H9 (cell line): ENCODE results near the gene TRPV5. TPM values are rescaled to one million over a fixed set of nuclear protein-coding genes. Genes with fewer than 3 reads are reported as not detected.

Source experiments
- DNase-seq: peaks from one replicate; pipeline ENCODE4 v3.0.0-alpha.2; 2017
- H2AFZ ChIP-seq: one replicate; pipeline ENCODE4 v1.6.1; 2013; ENCODE audit warnings: mild to moderate bottlenecking, low read length, control low read depth, moderate library complexity
- H2AK5ac ChIP-seq: 2 replicates; pipeline ENCODE4 v1.6.1; 2013; ENCODE audit warnings: low read length, control low read depth, mixed read lengths; ENCODE audit not compliant: insufficient read length
- H2BK120ac ChIP-seq: one replicate; pipeline ENCODE4 v1.6.1; 2013; ENCODE audit warnings: low read depth, mild to moderate bottlenecking, low read length, control low read depth, inconsistent platforms; ENCODE audit not compliant: poor library complexity, severe bottlenecking
- H2BK12ac ChIP-seq: 2 replicates; pipeline ENCODE4 v1.6.1; 2013; ENCODE audit warnings: low read length, control low read depth, mixed read lengths, low read depth; ENCODE audit not compliant: insufficient read length
- H2BK15ac ChIP-seq: 2 replicates; pipeline ENCODE4 v1.6.1; 2013; ENCODE audit warnings: low read depth, low read length, control low read depth
- H2BK20ac ChIP-seq: one replicate; pipeline ENCODE4 v1.6.1; 2013; ENCODE audit warnings: low read depth, mild to moderate bottlenecking, low read length, control low read depth, inconsistent platforms; ENCODE audit not compliant: poor library complexity, severe bottlenecking
- H2BK5ac ChIP-seq: 2 replicates; pipeline ENCODE4 v1.6.1; 2013; ENCODE audit warnings: low read length, control low read depth, mixed read lengths; ENCODE audit not compliant: insufficient read length
- H3K14ac ChIP-seq: 2 replicates; pipeline ENCODE4 v1.6.1; 2013; ENCODE audit warnings: low read length, control low read depth; ENCODE audit not compliant: insufficient read depth
- H3K18ac ChIP-seq: 2 replicates; pipeline ENCODE4 v1.6.1; 2013; ENCODE audit warnings: low read depth, mild to moderate bottlenecking, mixed read lengths, low read length, control low read depth; ENCODE audit not compliant: insufficient read length
- H3K23ac ChIP-seq: 2 replicates; pipeline ENCODE4 v1.6.1; 2013; ENCODE audit warnings: low read length, control low read depth, mixed read lengths, low read depth; ENCODE audit not compliant: insufficient read length
- H3K23me2 ChIP-seq: 2 replicates; pipeline ENCODE4 v1.6.1; 2013; ENCODE audit warnings: low read depth, mild to moderate bottlenecking, mixed read lengths, low read length, control low read depth; ENCODE audit not compliant: insufficient read length, poor library complexity, severe bottlenecking
- H3K27ac ChIP-seq: 2 replicates; pipeline ENCODE4 v1.5.1; 2013; ENCODE audit warnings: low read length, control low read depth, mixed read lengths, low read depth; ENCODE audit not compliant: insufficient read length
- H3K27me3 ChIP-seq: 2 replicates; pipeline ENCODE4 v1.6.1; 2013; ENCODE audit warnings: low read length, control low read depth, inconsistent platforms; ENCODE audit not compliant: insufficient read depth
- H3K4ac ChIP-seq: 2 replicates; pipeline ENCODE4 v1.6.1; 2013; ENCODE audit warnings: low read depth, mild to moderate bottlenecking, control low read depth, inconsistent platforms, low read length, moderate library complexity
- H3K4me1 ChIP-seq: 2 replicates; pipeline ENCODE4 v1.6.1; 2013; ENCODE audit warnings: low read length, control low read depth, inconsistent platforms; ENCODE audit not compliant: insufficient read depth
- H3K4me2 ChIP-seq: 2 replicates; pipeline ENCODE4 v1.6.1; 2013; ENCODE audit warnings: low read length, control low read depth, mixed read lengths; ENCODE audit not compliant: insufficient read length, insufficient read depth
- H3K56ac ChIP-seq: 2 replicates; pipeline ENCODE4 v1.6.1; 2013; ENCODE audit warnings: low read depth, mild to moderate bottlenecking, mixed read lengths, low read length, control low read depth; ENCODE audit not compliant: insufficient read length
- H3K79me1 ChIP-seq: 2 replicates; pipeline ENCODE4 v1.6.1; 2013; ENCODE audit warnings: low read depth, mild to moderate bottlenecking, moderate library complexity, low read length, control low read depth, inconsistent platforms; ENCODE audit not compliant: insufficient read depth, poor library complexity, severe bottlenecking
- H3K79me2 ChIP-seq: 2 replicates; pipeline ENCODE4 v1.6.1; 2013; ENCODE audit warnings: low read length, control low read depth, inconsistent platforms; ENCODE audit not compliant: insufficient read depth
- H3K9ac ChIP-seq: 2 replicates; pipeline ENCODE4 v1.6.1; 2013; ENCODE audit warnings: low read length, control low read depth, mixed read lengths; ENCODE audit not compliant: insufficient read length; ENCODE audit errors: extremely low read depth
- H3K9me3 ChIP-seq: one replicate; pipeline ENCODE4 v1.6.1; 2013; ENCODE audit warnings: low read depth, low read length, inconsistent platforms; ENCODE audit not compliant: control insufficient read depth
- H3T11ph ChIP-seq: one replicate; pipeline ENCODE4 v1.6.1; 2013; ENCODE audit warnings: mild to moderate bottlenecking, low read length, control low read depth, inconsistent platforms
- H4K20me1 ChIP-seq: one replicate; pipeline ENCODE4 v1.6.1; 2013; ENCODE audit not compliant: control insufficient read depth, insufficient read length, insufficient read depth
- H4K5ac ChIP-seq: 2 replicates; pipeline ENCODE4 v1.6.1; 2013; ENCODE audit warnings: low read depth, mild to moderate bottlenecking, mixed read lengths, low read length, control low read depth; ENCODE audit not compliant: insufficient read length
- H4K8ac ChIP-seq: replicated peaks from 2 replicates; pipeline ENCODE4 v1.6.1; 2013; ENCODE audit warnings: low read length, control low read depth, mixed read lengths, low read depth; ENCODE audit not compliant: insufficient read length
- H4K91ac ChIP-seq: 2 replicates; pipeline ENCODE4 v1.6.1; 2013; ENCODE audit warnings: low read depth, mild to moderate bottlenecking, moderate library complexity, mixed read lengths, low read length, control low read depth; ENCODE audit not compliant: insufficient read length
- H3K27ac Mint-ChIP-seq, 3 experiments: 2 replicates in 2 of 3; 3 replicates in 1 of 3; pipeline ENCODE4 v1.8.0; 2020 to 2021; ENCODE audit warnings: mixed read lengths in 3 of 3, mild to moderate bottlenecking in 1 of 3, moderate library complexity in 1 of 3
- H3K27me3 Mint-ChIP-seq: 2 replicates; pipeline ENCODE4 v1.8.0; 2021; ENCODE audit warnings: low read depth, mild to moderate bottlenecking, moderate library complexity, mixed read lengths
- H3K36me3 Mint-ChIP-seq, 3 experiments: 2 replicates in 2 of 3; 3 replicates in 1 of 3; pipeline ENCODE4 v1.8.0; 2020 to 2021; ENCODE audit warnings: low read depth in 3 of 3, mixed read lengths in 3 of 3; ENCODE audit not compliant: insufficient read depth in 1 of 3
- H3K4me1 Mint-ChIP-seq, 2 experiments: 2 replicates each; pipeline ENCODE4 v1.8.0; 2020; ENCODE audit warnings: mixed read lengths in 2 of 2
- H3K4me3 Mint-ChIP-seq, 2 experiments: 2 replicates in 1 of 2; 3 replicates in 1 of 2; pipeline ENCODE4 v1.8.0; 2020 to 2021; ENCODE audit warnings: mild to moderate bottlenecking in 2 of 2, mixed read lengths in 2 of 2, moderate library complexity in 1 of 2
- H3K9me3 Mint-ChIP-seq, 2 experiments: 2 replicates in 1 of 2; 3 replicates in 1 of 2; pipeline ENCODE4 v1.8.0; 2020; ENCODE audit warnings: mild to moderate bottlenecking in 2 of 2, mixed read lengths in 2 of 2, moderate library complexity in 1 of 2
- WGBS: extraction: QIAGEN DNeasy Blood & Tissue Kit; methylation state at CpG from one replicate; pipeline ENCODE4 v1.1.7; 2013; ENCODE audit warnings: missing lambda C conversion rate, low lambda C conversion rate, mixed read lengths; ENCODE audit not compliant: insufficient read length; ENCODE audit errors: extremely low coverage; 5-methylcytosine and 5-hydroxymethylcytosine counted together
- total RNA-seq: library from RNA; stranded (reverse); gene quantifications from 2 replicates; pipeline ENCODE4 v1.2.1, GENCODE V29; 2021
- TF ChIP-seq, protein P1 (sequence below): fragments of 200-600 bp; sonication (generic); conservative IDR thresholded peaks from 3 replicates; pipeline ENCODE4 v1.8.0; 2021; ENCODE audit warnings: antibody characterized with exemption, mild to moderate bottlenecking

The TRPV5 gene
- total RNA-seq, 1 experiment from 2014 or later, result not detected

DNA sequence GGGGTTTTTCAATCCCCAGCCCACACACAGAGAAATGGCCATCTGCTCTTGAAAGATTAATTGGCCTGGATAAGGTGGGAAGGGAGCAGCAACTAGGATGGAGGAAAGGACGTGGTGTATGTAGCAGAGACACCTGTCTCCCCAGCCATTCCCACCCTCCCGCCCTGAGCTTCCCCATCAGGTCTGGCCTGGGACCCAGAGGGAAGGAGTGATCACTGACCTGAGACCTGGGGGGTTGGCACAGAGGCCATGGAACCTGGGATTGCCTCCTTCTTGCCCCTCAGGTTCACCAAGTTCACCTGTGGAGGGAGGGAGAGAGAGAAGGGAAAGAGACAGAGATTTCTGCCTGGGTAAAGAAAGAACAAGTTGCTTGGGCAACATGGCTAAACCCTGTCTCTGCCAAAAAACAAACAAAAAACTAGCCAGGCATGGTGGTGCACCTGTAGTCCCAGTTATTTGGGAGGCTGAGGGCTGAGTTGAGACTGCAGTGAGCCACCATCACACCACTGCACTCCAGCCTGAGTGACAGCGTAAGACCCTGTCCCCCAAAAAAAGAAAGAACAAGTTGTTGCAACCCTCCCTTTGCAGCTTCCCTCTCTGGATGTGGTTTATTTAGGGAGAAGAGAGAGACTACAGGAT, 36.7 kb downstream of the TRPV5 start:
- Mint-ChIP-seq H3K27ac (no peak overlapping the region), H3K4me3 (no peak overlapping the region), H3K36me3 (peaks cover 0 to under 1% (median 0%) of the 10 kb centered on the region in 3 experiments; a peak in 1 of 7 replicates), H3K4me1 (peaks cover 16 to 22% of the 10 kb centered on the region in 2 experiments), H3K27me3 (peaks cover 14% of the 10 kb centered on the region), H3K9me3 (peaks cover 0 to 3% of the 10 kb centered on the region in 2 experiments; a peak in 2 of 5 replicates)
- no peak overlapping the region for H3K9ac ChIP-seq
- no peak overlapping the region for H2AK5ac ChIP-seq
- no peak overlapping the region for H3K4me2 ChIP-seq
- no peak overlapping the region for H2BK20ac ChIP-seq
- H3K79me1 ChIP-seq, result no peaks in the 10 kb centered on the region
- no peak overlapping the region for H2AFZ ChIP-seq
- no peak overlapping the region for H4K8ac ChIP-seq
- no peaks in the 10 kb centered on the region for H3K9me3 ChIP-seq
- no peaks in the 10 kb centered on the region for H3K27me3 ChIP-seq
- no peak overlapping the region for H3K18ac ChIP-seq
- no peak overlapping the region for H4K5ac ChIP-seq
- no peak overlapping the region for H4K91ac ChIP-seq
- no peaks in the 10 kb centered on the region; the same call in 1 of the 2 replicates for H3K4me1 ChIP-seq
- no peaks in the 10 kb centered on the region for H3K79me2 ChIP-seq
- H2BK12ac ChIP-seq, result no peak overlapping the region
- H3K23me2 ChIP-seq, result no peaks in the 10 kb centered on the region
- TF ChIP-seq, protein P1, sequence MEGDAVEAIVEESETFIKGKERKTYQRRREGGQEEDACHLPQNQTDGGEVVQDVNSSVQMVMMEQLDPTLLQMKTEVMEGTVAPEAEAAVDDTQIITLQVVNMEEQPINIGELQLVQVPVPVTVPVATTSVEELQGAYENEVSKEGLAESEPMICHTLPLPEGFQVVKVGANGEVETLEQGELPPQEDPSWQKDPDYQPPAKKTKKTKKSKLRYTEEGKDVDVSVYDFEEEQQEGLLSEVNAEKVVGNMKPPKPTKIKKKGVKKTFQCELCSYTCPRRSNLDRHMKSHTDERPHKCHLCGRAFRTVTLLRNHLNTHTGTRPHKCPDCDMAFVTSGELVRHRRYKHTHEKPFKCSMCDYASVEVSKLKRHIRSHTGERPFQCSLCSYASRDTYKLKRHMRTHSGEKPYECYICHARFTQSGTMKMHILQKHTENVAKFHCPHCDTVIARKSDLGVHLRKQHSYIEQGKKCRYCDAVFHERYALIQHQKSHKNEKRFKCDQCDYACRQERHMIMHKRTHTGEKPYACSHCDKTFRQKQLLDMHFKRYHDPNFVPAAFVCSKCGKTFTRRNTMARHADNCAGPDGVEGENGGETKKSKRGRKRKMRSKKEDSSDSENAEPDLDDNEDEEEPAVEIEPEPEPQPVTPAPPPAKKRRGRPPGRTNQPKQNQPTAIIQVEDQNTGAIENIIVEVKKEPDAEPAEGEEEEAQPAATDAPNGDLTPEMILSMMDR, result no peak
- H2BK120ac ChIP-seq, result no peak overlapping the region
- no CpG with 5 or more reads among the region's 3 CpGs for WGBS
- no peak overlapping the region for H2BK5ac ChIP-seq
- no peak overlapping the region for H3K14ac ChIP-seq
- no peak overlapping the region for H3K56ac ChIP-seq
- H4K20me1 ChIP-seq, result no peaks in the 10 kb centered on the region
- H3T11ph ChIP-seq, result no peak overlapping the region
- no peak overlapping the region for H3K27ac ChIP-seq
- no peak overlapping the region for H2BK15ac ChIP-seq
- no peak for DNase-seq
- no peak overlapping the region for H3K23ac ChIP-seq
- no peak overlapping the region for H3K4ac ChIP-seq
